Pancreas (tissue), 10 donors: ENCODE data around the gene ROR1. TPM values are rescaled to one million over a fixed set of nuclear protein-coding genes. Genes with fewer than 3 reads are reported as not detected.

Experiments used
- ATAC-seq, 4 donors: fragments of 200-7000 bp; cut with Tn5 transposase; one replicate each; pipeline versions ENCODE4 v1.8.0 to v1.9.1; 2020; ENCODE audit warnings: mild to moderate bottlenecking in 4 of 4, moderate library complexity in 4 of 4
- DNase-seq, 6 donors: peaks; one replicate each; pipeline ENCODE4 v3.0.0-alpha.2; 2020
- FAIRE-seq: peaks from 2 replicates; lab custom pipeline; 2012; peaks lifted over from hg19 to GRCh38; lab: Jason Lieb, UNC
- H3K27ac ChIP-seq, 4 donors: fragments of 200-600 bp; sonication (generic); 1 replicate in 3 of 4; 2 replicates in 1 of 4; pipeline versions ENCODE4 v1.5.0 to v1.8.0; 2020
- H3K27me3 ChIP-seq, 4 donors: fragments of 200-600 bp; one replicate each; pipeline ENCODE4 v1.8.0; 2021
- H3K36me3 ChIP-seq, 3 donors: fragments of 200-600 bp; sonication (generic) in 1 of 3; one replicate each; pipeline versions ENCODE4 v1.5.0 to v1.8.0; 2020 to 2021
- H3K4me1 ChIP-seq, 3 donors: fragments of 200-600 bp; one replicate each; pipeline ENCODE4 v1.8.0; 2021
- H3K4me3 ChIP-seq, 4 donors: fragments of 200-600 bp; sonication (generic) in 2 of 4; one replicate each; pipeline versions ENCODE4 v1.5.0 to v1.8.0; 2020 to 2021
- H3K9me3 ChIP-seq, 4 donors: fragments of 200-600 bp; one replicate each; pipeline ENCODE4 v1.8.0; 2021
- CTCF ChIP-seq, 4 donors: fragments of 200-600 bp; sonication (generic) in 3 of 4; IDR thresholded peaks; one replicate each; pipeline versions ENCODE4 v1.5.0 to v1.8.0; 2021; ENCODE audit warnings: antibody characterized with exemption in 4 of 4
- WGBS, 2 donors: extraction: QIAGEN DNeasy Blood & Tissue Kit; methylation state at CpG; one replicate each; pipeline ENCODE4 v1.1.7; 2013; 5-methylcytosine and 5-hydroxymethylcytosine counted together
- intact Hi-C, 3 donors: fragments of 100-400 bp; cut with DNase I; formaldehyde crosslinking; loops; one replicate each; pipeline versions ENCODE4 v1.11.1 to v1.14.2; 2022
- polyA plus RNA-seq, 2 donors: library from polyadenylated mRNA; stranded (reverse); fragments of 200-250 nt; gene quantifications; one replicate each; pipeline ENCODE4 v1.2.3, GENCODE V29; 2013
- total RNA-seq, 6 donors: library from RNA; stranded (reverse); fragmentation: NEBNext Ultra II Directional in 4 of 6; extraction: Animal tissue kit (Norgen Biotek cat#: 25700) in 4 of 6; gene quantifications; one replicate each; pipeline versions ENCODE4 v1.2.1 to v1.2.4, GENCODE V29; 2021 to 2023
- donor health status: healthy with polysubstance abuse.
- donor health status: DM: no; HTN: no; CAD: no; lungs with moderate emphysema.
- donor health status: DM: no; HTN: no; CAD: no.
- donor health status: control.
- donor health status: control.
- donor health status: Bipolar disorder and iron deficiency.
- donor health status: DM: yes; HTN: yes; CAD: no.
- donor health status: DM: no; HTN: no; CAD: no.
- donor health status: DM: no; HTN: no; CAD: no.
- donor health status: DM: yes; HTN: yes; CAD: no.

ROR1 gene
- total and polyA plus RNA-seq, 8 donors: 1.3 to 18.5 (median 7.3) TPM

- intact Hi-C loops: no loop called here
- no peaks in the 10 kb centered on the region for H3K9me3 ChIP-seq
- no peak for ATAC-seq
- FAIRE-seq: no peak
- H3K4me1 ChIP-seq: no peaks in the 10 kb centered on the region
- no peak overlapping the region for H3K4me3 ChIP-seq
- no peak for TF ChIP-seq CTCF (IDR thresholded peaks at IDR 0.05)
- H3K27me3 ChIP-seq: no peaks in the 10 kb centered on the region
- no peak for DNase-seq
- WGBS, 2 donors: 72 to 77% methylated on average over 4 of the region's 4 CpGs
- H3K36me3 ChIP-seq: no peaks in the 10 kb centered on the region
- no peak overlapping the region for H3K27ac ChIP-seq
These were observed 376.4 kb downstream of the ROR1 start for GRCh38 chr1:64150266-64150665.

DNA sequence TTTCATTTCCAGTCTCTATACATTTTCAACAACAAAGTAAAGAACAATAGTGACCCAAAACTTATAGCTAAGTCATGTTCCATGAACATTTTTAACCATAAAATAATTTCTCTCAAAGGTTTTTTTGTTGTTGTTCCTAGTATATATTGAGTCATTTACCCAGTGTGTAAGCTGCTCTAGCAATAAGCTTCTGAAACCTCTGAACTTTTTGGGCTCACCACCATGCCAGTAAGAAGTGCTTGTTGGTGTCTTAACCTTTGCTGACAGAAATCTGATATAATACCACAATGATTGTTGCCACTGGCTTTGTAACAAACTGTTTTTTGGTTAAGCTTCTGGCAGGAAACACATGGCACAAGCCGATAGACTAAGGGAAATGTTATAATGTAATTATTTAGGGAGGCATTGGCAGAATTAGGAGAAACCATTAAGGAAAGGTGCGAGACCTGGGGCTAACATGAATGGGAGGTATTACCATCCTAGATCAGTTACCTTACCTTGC lies 377.0 kb downstream of the ROR1 start:
- no peak overlapping the region for H3K27ac ChIP-seq
- no peak for DNase-seq
- H3K9me3 ChIP-seq: no peaks in the 10 kb centered on the region
- no peaks in the 10 kb centered on the region for H3K27me3 ChIP-seq
- no peaks in the 10 kb centered on the region for H3K36me3 ChIP-seq
- no peak for FAIRE-seq
- no peak for TF ChIP-seq CTCF (IDR thresholded peaks at IDR 0.05)
- 90 to 94% methylated on average over 2 of the region's 2 CpGs for WGBS, 2 donors
- H3K4me3 ChIP-seq: no peak overlapping the region
- no peak for ATAC-seq
- H3K4me1 ChIP-seq: no peaks in the 10 kb centered on the region
- intact Hi-C loops: no loop called here

DNA sequence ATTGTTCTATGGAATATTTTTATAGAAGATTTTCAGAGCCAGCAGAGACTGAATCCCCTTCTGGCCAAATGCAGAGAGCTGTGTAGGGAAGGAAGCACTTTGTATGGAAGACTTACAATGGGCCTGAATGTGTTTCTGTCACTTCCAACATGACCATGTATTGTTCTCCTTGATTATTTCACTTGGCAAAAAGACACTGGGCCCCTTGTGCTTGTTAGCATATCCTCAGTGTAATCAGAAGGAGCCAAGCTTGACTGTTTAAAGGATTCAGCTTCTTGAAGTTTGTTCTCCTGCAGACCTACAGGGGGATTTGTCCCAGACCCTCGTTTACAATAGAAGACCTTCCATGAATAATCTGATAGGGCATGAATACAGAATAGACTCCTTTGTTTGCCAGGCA lies 381.5 kb downstream of the ROR1 start:
- Histone ChIP-seq H3K36me3 (peaks cover 0 to 12% (median 6%) of the 10 kb centered on the region in 3 donors), H3K4me3 (no peak overlapping the region), H3K4me1 (no peaks in the 10 kb centered on the region), H3K9me3 (no peaks in the 10 kb centered on the region), H3K27ac (no peak overlapping the region), H3K27me3 (no peaks in the 10 kb centered on the region)
- FAIRE-seq: no peak
- WGBS, 2 donors: 50 to 62% methylated on average over 1 of the region's 1 CpG
- intact Hi-C loops: no loop called here
- no peak for DNase-seq
- no peak for TF ChIP-seq CTCF (IDR thresholded peaks at IDR 0.05)
- no peak for ATAC-seq

DNA sequence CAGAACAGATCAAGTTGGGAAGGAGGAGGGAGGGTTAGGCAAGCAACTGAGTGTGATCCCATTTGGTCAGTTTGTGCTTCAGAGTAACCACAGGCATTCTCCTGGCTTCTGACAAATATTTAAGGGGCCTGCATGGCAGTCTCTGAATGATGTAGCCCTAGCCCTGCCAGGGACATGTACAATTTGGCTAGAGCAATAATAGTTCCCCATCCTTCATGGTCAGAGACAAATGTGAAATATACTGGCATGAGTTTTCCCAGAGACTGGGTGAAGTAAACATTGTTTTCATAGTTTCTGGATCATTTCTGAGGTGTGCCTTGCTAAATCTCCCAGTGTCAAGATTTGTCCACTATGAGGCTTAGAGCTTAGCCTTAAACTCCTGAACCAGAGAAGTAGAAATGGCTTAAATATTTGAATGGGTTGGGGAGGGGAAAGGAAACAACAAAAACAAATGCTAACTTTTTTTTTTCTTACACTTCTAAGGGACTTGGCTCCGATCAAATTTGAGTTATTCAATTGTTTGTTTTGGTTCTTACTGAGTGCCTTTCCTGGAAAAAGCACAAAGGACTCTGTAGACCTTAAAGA lies 387.6 kb downstream of the ROR1 start:
- H3K4me1 ChIP-seq: peaks cover 0 to 8% (median 6%) of the 10 kb centered on the region in 3 donors
- H3K36me3 ChIP-seq: peaks cover 0 to 12% (median 6%) of the 10 kb centered on the region in 3 donors
- WGBS, 2 donors: 19 to 24% methylated on average over 1 of the region's 1 CpG
- intact Hi-C loops: no loop called here
- H3K9me3 ChIP-seq: no peaks in the 10 kb centered on the region
- DNase-seq: no peak
- no peak for TF ChIP-seq CTCF (IDR thresholded peaks at IDR 0.05)
- H3K4me3 ChIP-seq: no peak overlapping the region
- no peak for FAIRE-seq
- H3K27ac ChIP-seq: no peak overlapping the region
- H3K27me3 ChIP-seq: no peaks in the 10 kb centered on the region
- ATAC-seq: peak in 3 of 4 donors; percentile 34 to 52 (median 39)

DNA sequence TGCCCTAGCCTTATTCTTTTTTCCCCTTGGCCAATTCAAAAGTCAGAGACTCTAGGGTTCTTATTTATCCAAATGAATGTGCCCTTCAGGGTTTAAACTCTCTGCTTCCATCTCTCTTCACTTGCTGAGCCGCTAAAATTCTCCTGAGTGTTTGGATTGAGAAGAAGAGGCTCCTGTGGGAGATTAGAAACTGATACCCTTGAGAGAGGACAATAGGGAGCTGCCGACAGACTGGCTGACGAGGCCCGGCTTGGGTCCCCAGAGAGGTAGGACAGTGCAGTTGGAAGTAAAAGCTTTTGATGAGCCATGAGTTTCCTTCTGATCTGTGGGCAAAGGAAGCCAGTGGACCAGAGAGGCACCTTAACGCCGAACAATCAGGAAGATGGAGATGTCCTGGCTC lies 388.3 kb downstream of the ROR1 start:
- no peak overlapping the region for H3K27ac ChIP-seq
- WGBS, 2 donors: 91 to 93% methylated on average over 6 of the region's 6 CpGs
- intact Hi-C loops: no loop called here
- H3K9me3 ChIP-seq: no peaks in the 10 kb centered on the region
- peaks cover 0 to 8% (median 6%) of the 10 kb centered on the region in 3 donors for H3K4me1 ChIP-seq
- DNase-seq (no peak), ATAC-seq (no peak), FAIRE-seq (no peak)
- TF ChIP-seq CTCF (IDR thresholded peaks at IDR 0.05): no peak
- H3K36me3 ChIP-seq: peaks cover 0 to 12% (median 6%) of the 10 kb centered on the region in 3 donors
- no peak overlapping the region for H3K4me3 ChIP-seq
- H3K27me3 ChIP-seq: no peaks in the 10 kb centered on the region
